OCI-LY3 (cell line): ENCODE measurements around the gene VRK3.

ENCODE experiments used
- EZH2phosphoT487 ChIP-seq: fragments of 200-600 bp; shearing (Covaris generic); IDR thresholded peaks from 2 replicates; pipeline ENCODE4 v1.6.1; 2018; ENCODE audit warnings: antibody characterized with exemption, mixed run types, low read depth
- TF ChIP-seq, protein P1 (sequence below): fragments of 200-600, 300-600 bp; sonication (generic); IDR thresholded peaks from 2 replicates; pipeline ENCODE4 v1.5.1; 2014; ENCODE audit warnings: antibody characterized with exemption, low read length, low read depth

DNA sequence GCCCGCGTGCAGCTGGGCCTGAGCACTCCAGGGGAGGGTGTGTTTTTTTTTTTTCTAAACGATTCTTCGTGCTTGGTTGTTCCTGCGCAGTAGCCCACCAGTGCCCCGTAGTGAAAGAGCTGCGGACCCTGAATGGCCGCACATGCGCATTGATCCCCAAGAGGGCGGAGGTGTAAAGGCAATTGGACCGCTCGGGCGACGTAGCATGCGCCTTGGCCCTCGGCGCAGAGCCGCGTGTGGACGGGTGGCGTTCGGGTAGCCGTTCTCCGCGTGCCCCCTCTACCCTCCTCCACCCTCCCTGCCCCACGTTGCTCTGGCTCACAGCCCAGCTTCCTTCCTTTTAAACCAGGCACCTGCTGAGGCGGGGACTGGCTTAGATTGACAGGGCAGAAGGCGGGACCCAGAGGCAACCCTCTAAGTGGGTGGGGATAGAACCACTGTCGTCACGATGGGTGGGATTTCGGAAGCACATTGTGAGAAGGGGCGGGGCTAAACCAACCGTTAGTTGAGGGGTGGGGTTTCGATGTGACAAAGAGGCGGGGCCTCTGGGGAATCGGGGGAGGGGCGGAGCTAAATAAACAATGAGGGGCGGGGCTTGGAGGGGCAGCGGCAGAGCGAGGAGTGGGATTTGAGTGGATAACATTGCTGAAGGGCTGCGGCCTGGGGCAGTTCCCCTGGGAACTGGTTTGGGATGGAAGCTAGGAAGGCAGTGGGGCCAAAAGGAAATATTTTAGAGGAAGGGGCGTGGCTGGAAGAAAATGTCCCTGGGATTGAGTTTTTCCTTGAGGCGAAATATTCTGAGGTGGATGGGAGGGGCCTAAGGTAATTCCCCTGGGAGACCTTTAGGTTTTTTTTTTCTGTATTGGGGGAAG is 95.3 kb downstream of the VRK3 start:
- TF ChIP-seq, protein P1, sequence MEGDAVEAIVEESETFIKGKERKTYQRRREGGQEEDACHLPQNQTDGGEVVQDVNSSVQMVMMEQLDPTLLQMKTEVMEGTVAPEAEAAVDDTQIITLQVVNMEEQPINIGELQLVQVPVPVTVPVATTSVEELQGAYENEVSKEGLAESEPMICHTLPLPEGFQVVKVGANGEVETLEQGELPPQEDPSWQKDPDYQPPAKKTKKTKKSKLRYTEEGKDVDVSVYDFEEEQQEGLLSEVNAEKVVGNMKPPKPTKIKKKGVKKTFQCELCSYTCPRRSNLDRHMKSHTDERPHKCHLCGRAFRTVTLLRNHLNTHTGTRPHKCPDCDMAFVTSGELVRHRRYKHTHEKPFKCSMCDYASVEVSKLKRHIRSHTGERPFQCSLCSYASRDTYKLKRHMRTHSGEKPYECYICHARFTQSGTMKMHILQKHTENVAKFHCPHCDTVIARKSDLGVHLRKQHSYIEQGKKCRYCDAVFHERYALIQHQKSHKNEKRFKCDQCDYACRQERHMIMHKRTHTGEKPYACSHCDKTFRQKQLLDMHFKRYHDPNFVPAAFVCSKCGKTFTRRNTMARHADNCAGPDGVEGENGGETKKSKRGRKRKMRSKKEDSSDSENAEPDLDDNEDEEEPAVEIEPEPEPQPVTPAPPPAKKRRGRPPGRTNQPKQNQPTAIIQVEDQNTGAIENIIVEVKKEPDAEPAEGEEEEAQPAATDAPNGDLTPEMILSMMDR: no peak
- TF ChIP-seq EZH2phosphoT487: no peak
